Activated naive CD4-positive, alpha-beta T cell treated with anti-CD3 and anti-CD28 coated beads, Interleukin-2, amount 10 ng/mL, durations not matched to agents 5 hours and 36 hours (primary cell): ENCODE results near the gene FOXL1. TPM values are rescaled to one million over a fixed set of nuclear protein-coding genes. Genes with fewer than 3 reads are reported as not detected.

Source experiments
- total RNA-seq, 2 experiments: library from RNA; stranded (reverse); gene quantifications; one replicate each; pipeline ENCODE4 v1.2.3, GENCODE V29; 2021

FOXL1 gene
- not detected for total RNA-seq

DNA sequence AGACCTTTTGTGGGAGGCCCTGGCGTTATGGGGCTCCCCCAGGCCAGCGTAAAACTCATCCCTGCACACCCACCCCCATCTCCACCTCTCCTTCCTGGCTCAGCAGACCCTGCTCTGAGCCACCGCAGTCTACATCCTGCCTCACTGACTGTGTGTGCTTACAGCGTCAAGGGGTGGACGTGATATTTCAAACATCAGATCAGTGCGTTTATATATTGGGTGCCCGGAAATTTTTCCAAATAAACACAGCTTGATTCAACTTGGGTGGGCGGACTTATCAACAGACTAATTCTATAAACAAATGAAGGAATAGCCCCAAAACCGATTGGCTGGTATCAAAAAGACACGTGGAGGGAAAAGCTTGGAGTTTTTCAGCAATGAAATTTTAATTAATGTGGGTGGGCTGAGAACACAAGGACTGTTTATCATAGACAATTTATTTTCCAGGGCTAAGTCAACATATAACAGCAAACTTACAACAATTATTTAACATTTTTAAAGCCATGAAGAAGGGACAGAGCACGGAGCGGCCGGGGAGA lies at the start of gene FOXL1:
TSS of gene FOXL1 (plus strand) at position 489 of the 539 bp plus-strand sequence. CDS start 175 bp downstream, outside the sequence.

DNA sequence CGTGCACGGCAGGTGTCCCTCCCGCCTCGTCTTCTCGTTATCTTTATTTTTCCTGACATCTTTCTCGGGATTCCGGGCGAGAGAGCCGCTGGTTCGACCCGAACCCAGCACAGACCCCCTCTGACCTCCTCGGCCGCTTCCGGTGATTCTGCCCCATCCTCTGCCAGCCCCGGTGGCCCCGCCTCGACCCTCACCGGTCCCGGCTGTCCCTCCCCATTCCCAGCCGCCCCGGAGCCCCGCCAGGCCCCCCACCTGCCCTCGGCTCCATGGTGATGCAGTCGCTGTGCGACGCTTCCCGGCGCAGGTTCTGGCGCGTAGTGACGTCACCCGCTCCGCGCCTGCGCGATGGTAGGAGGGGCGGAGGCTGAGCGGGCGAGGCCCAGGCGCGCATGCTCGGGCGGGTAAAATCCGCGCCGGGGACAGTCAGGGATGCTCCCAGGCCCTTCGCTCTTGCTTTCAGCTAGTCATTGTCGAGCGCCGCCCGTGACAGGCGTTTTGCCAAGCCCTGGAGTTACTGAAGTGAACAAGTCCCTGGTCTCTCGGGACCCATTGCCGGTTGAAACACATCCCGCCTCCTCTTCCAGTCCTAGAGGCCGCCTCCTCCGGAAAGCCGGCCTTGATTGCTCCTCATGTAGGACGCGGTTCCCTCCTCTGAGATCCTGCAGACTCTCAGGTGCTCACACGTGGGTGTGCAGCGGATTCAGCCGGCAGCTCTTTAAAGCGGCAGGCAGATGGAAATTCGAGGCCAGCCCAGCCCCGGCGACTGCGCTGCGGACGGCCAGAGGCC lies 23.2 kb upstream of the FOXL1 start, which contains the start of gene MTHFSD:
TSS of gene MTHFSD (minus strand) at position 319 of the 787 bp plus-strand sequence. CDS start at position 268, 51 bp downstream.

DNA sequence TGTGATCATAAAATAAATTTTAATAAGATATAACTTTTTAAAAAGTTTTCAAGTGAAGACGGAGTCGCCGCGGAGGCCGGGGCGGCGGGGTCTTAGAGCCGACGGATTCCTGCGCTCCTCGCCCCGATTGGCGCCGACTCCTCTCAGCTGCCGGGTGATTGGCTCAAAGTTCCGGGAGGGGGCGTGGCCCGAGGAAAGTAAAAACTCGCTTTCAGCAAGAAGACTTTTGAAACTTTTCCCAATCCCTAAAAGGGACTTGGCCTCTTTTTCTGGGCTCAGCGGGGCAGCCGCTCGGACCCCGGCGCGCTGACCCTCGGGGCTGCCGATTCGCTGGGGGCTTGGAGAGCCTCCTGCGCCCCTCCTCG lies 11.8 kb upstream of the FOXL1 start, which contains the start of gene FOXC2:
TSS of gene FOXC2 (plus strand) at position 229 of the 365 bp plus-strand sequence. CDS start 507 bp downstream, outside the sequence.

Other genes starting within 250 kb of the FOXL1 start
- not detected for gene FOXF1, start 68.0 kb upstream of the FOXL1 start, total RNA-seq
- 10 to 100 TPM; 25.6 to 29.7 TPM for gene MTHFSD, start 23.3 kb upstream of the FOXL1 start, total RNA-seq
- not detected for gene FOXC2, start 11.7 kb upstream of the FOXL1 start, total RNA-seq